HL-60 (cell line): ENCODE measurements around the gene ROPN1.

Source experiments
- CTCF ChIP-seq: IDR thresholded peaks from one replicate; pipeline ENCODE4 v1.5.1; 2011; ENCODE audit warnings: low read length, control low read depth, inconsistent platforms; ENCODE audit not compliant: insufficient read depth
- GABPA ChIP-seq: IDR thresholded peaks from 2 replicates; pipeline ENCODE4 v1.6.1; 2012; ENCODE audit warnings: low read depth
- POLR2AphosphoS5 ChIP-seq: IDR thresholded peaks from 2 replicates; pipeline ENCODE4 v1.6.1; 2012; ENCODE audit warnings: low read depth
- REST ChIP-seq: IDR thresholded peaks from 2 replicates; pipeline ENCODE4 v1.6.1; 2012; ENCODE audit warnings: low read depth; ENCODE audit not compliant: insufficient replicate concordance

- TF ChIP-seq CTCF (no peak), GABPA (no peak), POLR2AphosphoS5 (no peak), REST (no peak)
These were observed 45.4 kb upstream of the ROPN1 start for GRCh38 chr3:124037326-124037725.
